GM18858 (cell line): ENCODE data around the gene SMPDL3B.
"Not testable (repeated sequence)": the region's sequence is repeated elsewhere in the genome, so short reads cannot be mapped to it uniquely, and the experiment has no call there.

ENCODE experiments used
- ATAC-seq: cut with Tn5 transposase; IDR thresholded peaks from one replicate; pipeline ENCODE4 v1.9.1; 2021; ENCODE audit not compliant: unreplicated experiment

SMPDL3B gene

GRCh38 chr1:27968692-27969091, 33.9 kb downstream of the SMPDL3B start:
- ATAC-seq = no peak

DNA sequence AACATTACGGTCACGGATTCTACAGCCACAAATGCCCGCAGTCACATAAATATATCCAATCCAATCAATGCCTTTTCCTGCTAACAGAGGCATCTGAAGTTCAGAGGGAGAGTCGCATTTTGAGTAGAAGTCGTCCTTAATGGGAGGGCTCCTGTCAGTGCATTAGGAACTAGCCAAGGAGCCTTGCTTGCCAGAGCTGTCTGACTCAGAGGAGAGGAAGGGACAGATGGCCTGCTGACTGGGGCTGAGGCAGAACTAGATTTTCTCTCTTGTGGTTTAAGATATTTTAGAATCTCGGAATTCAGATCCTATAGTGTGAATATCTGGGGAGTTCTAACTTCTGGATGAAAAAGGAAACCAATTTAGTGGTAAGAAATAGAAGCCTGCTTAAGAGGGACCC, 35.6 kb downstream of the SMPDL3B start:
- ATAC-seq = no peak

GRCh38 chr1:27971674-27972073, 36.9 kb downstream of the SMPDL3B start:
- ATAC-seq = no peak

- ATAC-seq = no peak
Observed at GRCh38 chr1:27972141-27972540, 37.3 kb downstream of the SMPDL3B start.

GRCh38 chr1:27973771-27974416, 39.1 kb downstream of the SMPDL3B start:
- no peak for ATAC-seq

DNA sequence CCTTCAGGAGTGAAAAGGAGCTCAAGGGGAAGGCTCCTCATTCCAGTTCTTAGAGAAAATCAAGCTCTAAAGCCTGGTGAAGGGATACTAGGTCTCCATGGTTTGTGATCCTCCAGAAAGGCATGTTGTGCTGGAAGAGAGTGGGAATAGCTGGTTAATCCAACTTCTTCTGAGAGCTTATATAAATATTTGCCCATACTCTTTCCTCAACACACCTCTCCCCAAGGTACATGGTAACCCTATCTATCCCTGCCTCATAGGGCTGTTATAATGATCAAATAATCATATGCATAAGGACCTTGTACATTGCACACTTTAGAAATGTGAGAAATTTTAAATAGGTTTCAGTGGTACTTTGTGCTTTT, 39.6 kb downstream of the SMPDL3B start:
- no peak for ATAC-seq

- no peak for ATAC-seq
Observed at GRCh38 chr1:27979151-27979858, 44.5 kb downstream of the SMPDL3B start.

- ATAC-seq = no peak
Observed at GRCh38 chr1:27979859-27980201, 45.0 kb downstream of the SMPDL3B start.

DNA sequence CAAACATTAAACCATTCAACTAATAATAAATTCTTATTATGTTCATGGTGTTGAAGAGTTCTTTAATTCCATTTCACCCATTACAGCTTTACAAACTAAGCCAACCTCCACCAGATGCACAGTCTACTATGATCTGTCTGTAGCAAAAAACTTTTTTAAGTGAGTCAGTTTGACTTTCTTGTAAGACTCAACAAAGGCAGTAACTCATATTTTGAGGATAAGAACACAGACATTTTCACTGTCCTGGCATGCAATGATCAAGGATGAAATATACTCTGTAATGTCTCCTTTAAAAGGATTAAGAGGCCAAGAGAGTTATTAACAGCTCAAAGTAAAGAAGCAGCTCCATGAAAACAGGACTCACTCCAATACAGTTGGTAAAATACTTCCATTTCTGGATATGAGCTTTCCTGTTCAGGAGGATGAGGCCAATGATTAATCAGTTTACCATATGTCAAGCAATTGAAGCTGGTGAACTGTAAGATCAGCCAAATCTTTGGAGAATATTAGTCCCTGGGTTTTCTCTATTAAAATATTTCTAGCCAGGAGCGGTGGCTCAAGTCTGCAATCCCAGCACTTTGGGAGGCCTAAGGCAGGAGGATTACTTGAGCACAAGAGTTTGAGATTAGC, 45.5 kb downstream of the SMPDL3B start:
- ATAC-seq = no peak

- no peak for ATAC-seq
Observed at GRCh38 chr1:27981145-27981544, 46.3 kb downstream of the SMPDL3B start.

DNA sequence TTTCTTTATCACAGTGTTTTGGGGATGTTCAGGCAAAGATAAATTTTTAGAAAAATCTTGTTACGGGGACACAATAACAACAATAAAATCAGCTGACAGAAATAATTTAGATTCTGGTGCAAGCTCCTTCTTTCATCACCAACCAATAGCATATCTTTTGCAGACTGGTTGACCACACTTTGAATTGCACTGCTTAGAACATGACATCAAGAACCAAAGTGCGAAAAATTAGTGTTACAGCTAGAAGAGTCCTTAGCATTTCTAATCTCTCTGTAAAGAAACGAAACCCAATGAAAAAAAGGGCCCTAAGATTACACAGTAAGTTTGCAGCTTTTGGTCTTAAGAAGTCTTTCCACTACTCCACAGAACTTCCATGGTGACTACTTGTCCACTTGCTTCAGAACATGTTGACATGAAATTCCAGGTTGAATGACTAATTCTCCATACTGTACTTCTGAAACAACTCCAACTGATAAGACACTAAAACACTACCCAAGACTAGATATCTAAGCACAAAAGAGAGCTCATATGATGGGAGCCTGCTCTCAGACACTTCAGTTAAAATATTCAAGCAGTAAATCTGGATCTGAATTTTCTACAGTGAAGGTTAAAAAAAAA, 56.2 kb downstream of the SMPDL3B start:
- ATAC-seq = no peak

DNA sequence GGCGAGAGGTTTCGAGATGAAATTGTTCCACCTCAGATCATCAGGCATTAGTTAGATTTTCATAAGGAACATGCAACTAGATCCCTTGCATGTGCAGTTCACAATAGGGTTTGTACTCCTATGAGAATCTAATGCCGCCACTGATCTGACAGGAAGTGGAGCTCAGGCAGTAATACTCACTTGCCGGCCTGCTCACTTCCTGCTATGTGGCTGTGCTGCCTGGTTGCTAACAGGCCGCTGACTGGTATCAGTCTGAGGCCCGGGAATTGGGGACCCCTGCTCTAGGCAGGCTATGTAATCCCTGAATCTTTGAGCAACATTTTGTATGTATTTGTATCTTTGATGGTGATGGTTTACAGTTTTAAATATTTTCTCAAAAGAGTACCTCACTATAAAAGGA, 57.5 kb downstream of the SMPDL3B start:
- ATAC-seq = no peak

DNA sequence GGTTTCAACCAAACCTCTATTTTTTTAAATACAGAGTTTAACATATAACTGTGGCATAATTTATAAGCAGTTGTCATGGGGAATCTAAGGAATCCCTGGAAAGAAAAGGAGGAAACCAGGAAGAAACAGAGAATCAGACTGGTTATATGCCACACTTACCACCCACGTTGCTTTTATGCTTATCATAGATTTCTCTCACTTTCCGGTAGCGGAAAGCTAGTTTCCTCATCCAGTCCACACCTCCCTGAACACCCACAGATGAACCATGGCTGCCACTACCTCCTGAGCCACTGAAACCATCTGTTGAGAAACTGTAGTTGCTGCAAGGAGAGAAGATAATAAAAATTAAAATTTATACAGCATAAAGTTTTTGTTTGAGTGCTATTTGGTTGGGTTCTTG, 58.4 kb downstream of the SMPDL3B start:
- ATAC-seq = no peak

- no peak for ATAC-seq
Observed at GRCh38 chr1:27994060-27994459, 59.3 kb downstream of the SMPDL3B start.

DNA sequence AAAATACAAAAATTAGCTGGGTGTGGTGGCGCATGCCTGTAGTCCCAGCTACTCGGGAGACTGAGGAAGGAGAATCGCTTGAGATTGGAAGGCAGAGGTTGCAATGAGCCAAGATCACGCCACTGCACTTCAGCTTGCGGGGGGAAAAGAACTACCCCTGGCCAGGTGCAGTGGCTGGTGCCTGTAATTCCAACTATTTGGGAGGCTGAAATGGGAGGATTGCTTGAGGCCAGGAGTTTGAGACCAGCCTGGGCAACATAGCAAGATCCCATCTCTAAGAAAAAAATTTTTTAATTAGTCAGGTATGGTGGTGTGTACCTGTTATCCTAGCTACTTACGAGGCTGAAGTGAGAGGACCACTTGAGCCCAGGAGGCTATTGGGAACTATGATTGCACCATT, 59.7 kb downstream of the SMPDL3B start:
- ATAC-seq = not testable (repeated sequence)

DNA sequence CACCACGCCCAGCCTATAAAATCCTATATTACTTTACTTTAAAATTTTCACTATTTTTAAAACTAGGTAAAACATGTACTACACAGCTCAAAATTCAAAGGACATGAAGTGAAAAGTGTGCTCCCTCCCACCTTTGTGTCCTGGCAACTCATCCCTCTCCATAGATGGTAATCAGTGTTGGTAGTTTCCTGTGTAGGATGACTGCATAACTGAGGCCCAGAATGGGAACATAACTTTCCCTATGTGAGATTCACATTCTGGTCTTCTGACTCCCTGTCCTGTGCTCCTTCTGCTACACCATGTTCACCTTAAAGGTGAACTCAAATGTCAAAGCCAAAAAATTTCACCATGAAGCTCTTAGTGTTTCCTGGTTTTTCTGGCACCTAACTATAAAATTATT, 64.3 kb downstream of the SMPDL3B start:
- no peak for ATAC-seq

- ATAC-seq = no peak
Observed at GRCh38 chr1:28002600-28002999, 67.8 kb downstream of the SMPDL3B start.

- ATAC-seq = not testable (repeated sequence)
Observed at GRCh38 chr1:28003117-28003516, 68.3 kb downstream of the SMPDL3B start.
